ENCODE measurements around the gene MYO5C.

DNA sequence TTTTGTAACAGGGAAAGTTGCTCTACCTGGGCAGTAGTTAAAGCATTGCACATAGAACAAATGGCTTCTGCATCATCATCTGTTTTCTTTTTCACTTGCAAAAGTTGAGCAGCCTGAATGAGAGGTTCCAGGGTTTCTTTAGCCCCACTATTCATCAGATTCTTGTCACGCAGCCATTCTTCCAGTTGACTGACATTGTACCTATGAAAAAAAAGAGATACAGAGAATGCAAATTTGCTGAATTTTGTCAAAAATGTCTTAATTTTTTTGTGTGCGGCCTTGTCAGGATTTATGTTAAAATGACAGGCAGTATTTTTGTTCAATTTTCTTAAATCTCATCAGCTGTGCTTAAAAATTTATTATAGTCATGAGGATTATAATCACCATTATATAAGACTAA, 21.4 kb upstream of the MYO5C start:
- no peak for TF ChIP-seq ZNF232 (CRISPR knock-in tag; IDR thresholded peaks at IDR 0.05; ENCODE audit: borderline replicate concordance)
- no peak for TF ChIP-seq ZNF382 (CRISPR knock-in tag; IDR thresholded peaks at IDR 0.05; ENCODE audit: borderline replicate concordance)
- TF ChIP-seq ZFP36 (IDR thresholded peaks at IDR 0.05; ENCODE audit: borderline replicate concordance, low read depth, low read length, partially characterized antibody), result no peak
- no peak for TF ChIP-seq POLR2AphosphoS5 (IDR thresholded peaks at IDR 0.05; ENCODE audit: low read depth, low read length)
- TF ChIP-seq SIN3A (IDR thresholded peaks at IDR 0.05; ENCODE audit: borderline replicate concordance, low read depth, low read length), result no peak
- TF ChIP-seq YY1 (IDR thresholded peaks at IDR 0.05; ENCODE audit: insufficient read depth, insufficient replicate concordance, low read depth, low read length), result no peak
- TF ChIP-seq ZNF772 (CRISPR knock-in tag; IDR thresholded peaks at IDR 0.05), result no peak
- no peak for TF ChIP-seq IKZF1 (IDR thresholded peaks at IDR 0.05)
- no peak for TF ChIP-seq ZNF589 (CRISPR knock-in tag; conservative IDR thresholded peaks at IDR 0.05)
- no peak for TF ChIP-seq SNRNP70 (IDR thresholded peaks at IDR 0.05; ENCODE audit: low read depth, low read length)
- TF ChIP-seq SRSF9 (IDR thresholded peaks at IDR 0.05; ENCODE audit: borderline replicate concordance, insufficient read depth, low read depth, low read length, poor library complexity, severe bottlenecking), result no peak
- no peak for TF ChIP-seq ZBTB8A (CRISPR knock-in tag; IDR thresholded peaks at IDR 0.05; ENCODE audit: borderline replicate concordance, low read depth)
- TF ChIP-seq, protein P1, sequence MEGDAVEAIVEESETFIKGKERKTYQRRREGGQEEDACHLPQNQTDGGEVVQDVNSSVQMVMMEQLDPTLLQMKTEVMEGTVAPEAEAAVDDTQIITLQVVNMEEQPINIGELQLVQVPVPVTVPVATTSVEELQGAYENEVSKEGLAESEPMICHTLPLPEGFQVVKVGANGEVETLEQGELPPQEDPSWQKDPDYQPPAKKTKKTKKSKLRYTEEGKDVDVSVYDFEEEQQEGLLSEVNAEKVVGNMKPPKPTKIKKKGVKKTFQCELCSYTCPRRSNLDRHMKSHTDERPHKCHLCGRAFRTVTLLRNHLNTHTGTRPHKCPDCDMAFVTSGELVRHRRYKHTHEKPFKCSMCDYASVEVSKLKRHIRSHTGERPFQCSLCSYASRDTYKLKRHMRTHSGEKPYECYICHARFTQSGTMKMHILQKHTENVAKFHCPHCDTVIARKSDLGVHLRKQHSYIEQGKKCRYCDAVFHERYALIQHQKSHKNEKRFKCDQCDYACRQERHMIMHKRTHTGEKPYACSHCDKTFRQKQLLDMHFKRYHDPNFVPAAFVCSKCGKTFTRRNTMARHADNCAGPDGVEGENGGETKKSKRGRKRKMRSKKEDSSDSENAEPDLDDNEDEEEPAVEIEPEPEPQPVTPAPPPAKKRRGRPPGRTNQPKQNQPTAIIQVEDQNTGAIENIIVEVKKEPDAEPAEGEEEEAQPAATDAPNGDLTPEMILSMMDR (CRISPR knock-in tag; IDR thresholded peaks at IDR 0.05), result no peak
